GM18508 (cell line): Measurements from ENCODE around the gene COL27A1.
"Not testable (repeated sequence)": the region's sequence is repeated elsewhere in the genome, so short reads cannot be mapped to it uniquely, and the experiment has no call there.

ENCODE experiments used
- ATAC-seq: cut with Tn5 transposase; IDR thresholded peaks from one replicate; pipeline ENCODE4 v1.9.1; 2021; ENCODE audit warnings: moderate number of reproducible peaks; ENCODE audit not compliant: insufficient read depth, unreplicated experiment

COL27A1 gene

GRCh38 chr9:114122136-114123027 lies 33.0 kb upstream of the COL27A1 start:
- ATAC-seq: no peak

DNA sequence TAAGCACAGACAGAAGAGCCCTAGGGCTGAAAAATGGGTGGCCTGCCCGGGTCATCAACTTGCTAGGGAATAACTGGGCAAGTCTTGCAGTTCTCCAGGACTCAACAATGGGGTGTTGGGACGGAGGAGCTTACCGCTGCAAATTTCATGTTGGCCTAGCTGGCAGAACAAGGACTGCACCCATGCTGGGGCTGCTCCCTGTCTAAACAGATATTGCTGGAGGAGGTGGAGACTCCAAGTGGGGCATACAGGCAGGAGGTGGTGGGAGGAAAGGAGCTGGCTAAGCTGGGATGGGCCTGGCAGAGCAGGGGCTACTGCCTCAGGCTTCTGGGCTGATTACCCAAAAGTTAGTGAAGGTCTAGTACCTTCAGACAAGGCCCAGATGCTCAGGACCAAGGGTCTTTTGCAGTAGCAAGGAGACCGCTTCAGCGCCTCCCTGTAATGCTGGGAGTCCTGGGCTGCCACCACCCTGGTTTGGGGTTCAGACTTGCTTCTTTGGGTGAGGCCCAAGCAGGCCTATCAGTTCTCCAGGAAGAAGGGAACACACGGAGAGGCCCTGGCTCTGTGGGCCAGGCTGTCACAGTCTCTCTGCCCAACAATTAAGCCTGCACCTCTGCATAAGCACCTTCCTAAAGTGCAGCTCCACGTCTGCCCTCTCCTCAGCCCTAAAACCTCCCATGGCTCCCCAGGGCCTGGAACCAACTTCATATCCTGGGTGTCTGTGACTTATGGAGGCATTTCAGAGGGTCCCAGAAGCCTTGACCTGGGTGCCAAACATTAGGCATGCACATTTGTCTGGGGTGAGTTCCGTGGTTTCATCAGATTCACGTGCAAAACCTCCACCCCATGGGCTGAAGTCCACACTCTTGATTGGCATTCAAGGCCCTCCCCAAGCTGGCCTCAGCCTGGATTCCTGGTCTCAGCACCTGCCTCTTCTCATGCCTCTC lies 32.0 kb upstream of the COL27A1 start:
- no peak for ATAC-seq

DNA sequence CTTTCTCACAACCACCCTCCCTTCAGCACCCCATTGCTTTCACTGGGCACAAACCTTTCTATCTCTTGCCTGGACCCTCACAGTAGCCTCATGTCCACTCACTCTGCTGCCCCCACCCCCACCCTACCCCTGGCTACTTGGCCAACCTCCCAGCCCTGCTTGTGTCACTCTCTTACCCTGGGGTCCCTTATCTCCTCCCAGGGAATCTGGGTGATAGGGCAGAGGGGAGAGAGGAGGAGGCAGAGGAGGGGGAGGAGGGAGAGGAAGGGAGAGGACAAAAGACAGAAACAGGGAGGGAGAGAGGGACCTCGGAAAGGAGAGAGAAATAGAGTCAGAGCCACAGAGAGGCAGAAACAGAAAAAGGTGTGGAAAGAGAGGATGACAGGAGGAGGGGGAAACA lies 31.2 kb upstream of the COL27A1 start:
- no peak for ATAC-seq

- no peak for ATAC-seq
These were observed 30.5 kb upstream of the COL27A1 start for GRCh38 chr9:114124666-114125475.

DNA sequence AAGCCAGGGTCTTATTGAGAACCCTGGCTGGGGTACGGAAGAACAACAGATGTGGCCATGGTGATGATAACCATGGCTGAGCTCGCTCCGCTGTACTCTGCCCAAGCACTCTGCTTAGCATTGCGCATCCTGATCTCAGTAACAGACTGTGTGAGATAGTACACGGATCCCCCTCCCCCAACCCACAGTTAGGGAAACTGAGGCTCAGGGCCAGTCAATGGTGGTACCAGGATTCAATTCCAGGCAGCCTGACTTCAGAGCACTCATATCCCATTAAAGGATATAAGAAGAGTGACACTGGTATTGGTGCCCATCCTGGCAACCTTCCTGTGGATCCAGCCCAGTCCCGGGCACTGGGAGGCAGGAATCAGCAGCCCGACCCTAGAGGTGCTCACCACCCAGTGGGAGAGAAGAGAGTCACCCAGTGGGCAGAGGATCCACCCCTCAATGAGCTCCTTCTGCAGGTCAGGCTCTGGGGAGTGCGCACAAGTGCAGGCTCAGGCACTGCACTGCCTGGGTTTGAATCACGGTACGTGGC lies 29.8 kb upstream of the COL27A1 start:
- ATAC-seq: no peak

- no peak for ATAC-seq
These were observed 28.9 kb upstream of the COL27A1 start for GRCh38 chr9:114126247-114127060.

DNA sequence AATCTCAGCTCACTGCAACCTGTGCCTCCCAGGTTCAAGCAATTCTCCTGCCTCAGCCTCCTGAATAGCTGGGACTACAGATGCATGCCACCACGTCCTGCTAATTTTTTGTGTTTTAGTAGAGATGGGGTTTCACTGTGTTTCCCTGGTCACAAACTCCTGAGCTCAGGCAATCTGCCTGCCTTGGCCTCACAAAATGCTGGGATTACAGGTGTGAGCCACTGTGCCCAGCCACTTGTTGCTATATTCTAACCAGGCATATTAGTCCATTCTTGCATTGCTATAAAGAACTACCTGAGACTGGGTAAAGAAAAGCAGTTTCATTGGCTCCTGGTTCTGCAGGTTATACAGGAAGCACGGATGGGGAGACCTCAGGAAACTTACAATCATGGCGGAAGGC lies 26.6 kb upstream of the COL27A1 start:
- ATAC-seq: not testable (repeated sequence)

DNA sequence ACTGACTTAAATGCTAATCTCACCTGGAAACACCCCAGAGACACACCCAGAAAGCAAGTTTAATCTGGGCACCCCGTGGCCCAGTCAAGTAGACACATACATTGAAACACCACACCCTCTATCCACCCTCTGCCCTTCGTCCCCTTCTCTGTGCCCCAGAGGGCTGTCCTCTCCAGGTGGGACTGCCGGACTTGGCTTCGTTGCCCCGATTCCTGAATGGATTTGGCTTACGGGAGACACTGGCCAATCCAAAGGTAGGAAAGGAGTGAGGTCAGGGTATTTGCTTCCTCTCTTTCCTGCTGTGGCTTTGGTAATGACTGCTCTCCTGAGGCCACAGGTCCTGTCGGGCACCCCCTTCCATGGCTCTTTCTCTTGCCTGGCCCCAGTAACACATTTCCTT lies 25.2 kb upstream of the COL27A1 start:
- no peak for ATAC-seq

DNA sequence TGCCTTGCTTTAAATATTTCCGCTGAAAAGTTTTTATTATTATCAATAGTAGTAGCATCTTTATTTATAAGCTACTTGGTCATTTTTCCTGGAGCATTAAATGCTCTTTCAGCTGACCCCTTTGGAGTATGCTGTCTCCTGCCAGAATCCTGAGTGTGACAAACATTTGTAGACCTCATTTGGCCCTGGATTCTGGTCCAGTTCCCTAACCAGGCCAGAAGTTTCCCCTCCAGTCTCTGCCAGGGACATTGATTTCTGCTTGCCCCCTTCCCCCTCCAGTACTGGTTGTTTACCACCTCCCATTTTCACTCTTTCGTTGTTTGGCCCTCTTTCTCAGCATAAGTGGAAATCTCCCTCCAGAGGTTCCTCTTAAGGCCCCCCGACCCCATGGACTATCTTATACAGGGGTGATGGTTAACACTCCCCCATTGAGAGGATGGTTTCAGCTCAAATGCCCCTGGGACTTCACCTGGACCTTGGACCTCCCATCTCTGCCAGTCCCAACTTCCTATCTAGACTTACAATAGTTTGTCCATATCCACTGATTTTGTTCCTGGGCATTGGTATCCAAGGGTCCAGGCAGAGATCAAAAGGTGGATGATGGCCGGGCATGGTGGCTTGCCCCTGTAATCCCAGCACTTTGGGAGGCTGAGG lies 24.6 kb upstream of the COL27A1 start:
- no peak for ATAC-seq

DNA sequence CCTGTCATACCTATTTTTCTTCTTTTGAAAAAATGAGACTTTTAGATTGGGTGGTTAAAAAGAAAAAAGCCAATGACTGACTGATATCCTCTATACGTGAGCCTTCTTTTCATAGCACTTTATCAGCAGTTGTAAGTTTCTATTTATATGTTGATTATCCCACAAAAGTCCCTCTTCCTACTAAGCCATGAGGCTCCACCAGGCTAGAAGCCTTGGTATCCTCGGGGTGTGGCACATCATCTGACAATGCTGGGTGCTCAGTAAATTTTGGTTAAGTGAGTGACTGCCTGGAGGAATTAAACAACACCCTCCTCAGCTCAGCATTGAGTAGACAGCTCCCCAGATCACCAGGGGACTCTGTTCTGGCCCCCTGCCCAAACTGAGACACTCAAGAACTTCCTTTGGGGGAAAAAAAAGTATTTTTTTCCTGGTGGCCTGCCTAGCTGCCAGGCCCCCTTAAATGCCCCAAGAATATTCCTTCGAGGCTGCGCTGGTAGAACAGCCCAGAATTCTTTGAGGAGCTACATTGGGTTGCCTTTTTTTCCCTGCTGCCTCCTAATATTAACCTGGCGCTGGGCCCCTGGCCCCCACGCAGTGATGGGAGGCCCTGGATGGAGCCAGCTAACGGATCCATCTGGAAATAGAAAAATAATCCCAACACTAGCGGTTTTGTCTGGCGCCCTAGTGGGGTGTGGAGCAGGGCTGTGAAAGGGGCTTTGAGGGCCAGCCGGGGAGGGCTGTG lies 23.4 kb upstream of the COL27A1 start:
- no peak for ATAC-seq

GRCh38 chr9:114132550-114132918 lies 22.8 kb upstream of the COL27A1 start:
- no peak for ATAC-seq

DNA sequence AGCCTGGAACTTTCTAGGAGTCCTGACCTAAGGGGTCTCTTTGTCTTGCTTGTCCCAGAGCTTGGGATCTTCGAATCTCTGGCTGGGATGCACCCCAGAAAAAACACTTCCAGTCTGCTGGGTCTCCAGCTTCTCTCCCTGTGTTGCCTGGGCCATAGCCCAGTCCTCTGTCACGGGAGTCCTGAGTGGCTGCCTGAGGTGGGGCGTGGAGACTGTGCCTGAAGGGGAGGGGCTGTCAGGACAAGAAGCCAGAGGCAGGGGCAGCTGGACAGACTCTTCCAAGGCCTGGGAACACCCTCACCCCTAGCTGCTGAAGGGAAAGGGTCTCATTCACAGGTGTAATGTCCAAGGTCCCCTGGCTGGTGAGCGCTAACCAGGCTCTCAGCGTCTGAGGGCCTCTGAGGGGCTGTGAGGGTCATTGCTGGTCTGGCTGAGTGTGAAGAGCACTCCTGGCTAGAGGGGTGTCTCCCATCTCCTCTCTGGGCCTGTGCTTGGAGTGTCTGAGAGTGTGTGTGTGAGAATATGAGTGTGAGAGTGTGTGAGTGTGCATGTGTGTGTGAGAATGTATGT lies 20.4 kb upstream of the COL27A1 start:
- ATAC-seq: no peak

- no peak for ATAC-seq
These were observed 17.5 kb upstream of the COL27A1 start for GRCh38 chr9:114137831-114138230.

- ATAC-seq: no peak
These were observed 16.8 kb upstream of the COL27A1 start for GRCh38 chr9:114138552-114138971.

DNA sequence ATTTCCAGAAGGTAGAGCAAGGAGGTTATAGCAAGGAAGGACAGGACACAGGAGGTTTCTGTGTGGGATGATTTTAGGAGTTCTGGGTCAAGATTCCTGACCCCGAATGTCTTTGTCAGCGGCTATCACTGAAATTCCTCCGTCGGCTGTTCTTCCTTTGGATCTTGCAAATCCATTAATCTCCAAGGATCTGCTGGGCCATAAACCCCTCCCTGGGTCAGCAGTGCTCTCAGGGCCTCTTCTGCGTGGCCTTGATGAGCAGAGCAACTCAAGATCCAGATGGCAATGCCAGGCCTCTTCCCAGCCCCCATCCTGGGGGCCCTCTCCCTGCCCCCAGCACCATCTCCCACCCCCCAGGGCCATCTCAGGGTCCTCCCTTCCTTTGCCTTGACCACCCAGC lies 16.3 kb upstream of the COL27A1 start:
- ATAC-seq: no peak

- ATAC-seq: no peak
These were observed 14.9 kb upstream of the COL27A1 start for GRCh38 chr9:114140401-114140800.

- no peak for ATAC-seq
These were observed 14.5 kb upstream of the COL27A1 start for GRCh38 chr9:114140850-114141249.
